Gastrocnemius medialis (tissue), 4 donors: ENCODE measurements around the gene ABCC8.

Experiments
- POLR2A ChIP-seq, 2 donors: fragments of 450-650 bp; IDR thresholded peaks; one replicate each; pipeline ENCODE4 v1.6.1; 2017; ENCODE audit warnings: antibody characterized with exemption in 2 of 2, mild to moderate bottlenecking in 2 of 2, moderate library complexity in 2 of 2
- TF ChIP-seq, protein P1 (sequence below), 5 experiments: fragments of 450-650 bp in 3 of 5; fragments of 200-600 bp in 2 of 5; sonication (generic) in 2 of 5; IDR thresholded peaks in 4 of 5; conservative IDR thresholded peaks in 1 of 5; 1 replicate in 4 of 5; 2 replicates in 1 of 5; pipeline ENCODE4 v1.5.1; 2016 to 2019; ENCODE audit warnings: antibody characterized with exemption in 5 of 5, mild to moderate bottlenecking in 3 of 5, moderate library complexity in 3 of 5

DNA sequence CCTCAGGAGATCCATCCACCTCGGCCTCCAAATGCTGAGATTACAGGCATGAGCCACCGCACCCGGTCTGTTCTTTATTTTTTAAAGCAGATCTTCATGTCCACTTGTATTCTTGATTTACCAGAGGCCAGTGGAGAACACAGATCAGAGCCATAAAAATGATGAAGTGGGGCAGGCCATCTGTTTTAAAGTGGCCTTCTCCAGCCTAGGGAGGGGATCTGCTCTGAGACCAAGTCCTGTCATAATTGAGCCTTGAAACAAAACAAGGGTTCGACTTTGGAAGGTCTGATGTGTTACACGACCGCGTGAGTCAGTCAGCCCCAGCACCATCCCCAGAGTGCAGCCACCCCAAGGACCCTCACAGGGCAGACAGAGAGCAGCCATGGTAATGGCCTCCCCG is 27.5 kb downstream of the ABCC8 start:
- TF ChIP-seq, protein P1, sequence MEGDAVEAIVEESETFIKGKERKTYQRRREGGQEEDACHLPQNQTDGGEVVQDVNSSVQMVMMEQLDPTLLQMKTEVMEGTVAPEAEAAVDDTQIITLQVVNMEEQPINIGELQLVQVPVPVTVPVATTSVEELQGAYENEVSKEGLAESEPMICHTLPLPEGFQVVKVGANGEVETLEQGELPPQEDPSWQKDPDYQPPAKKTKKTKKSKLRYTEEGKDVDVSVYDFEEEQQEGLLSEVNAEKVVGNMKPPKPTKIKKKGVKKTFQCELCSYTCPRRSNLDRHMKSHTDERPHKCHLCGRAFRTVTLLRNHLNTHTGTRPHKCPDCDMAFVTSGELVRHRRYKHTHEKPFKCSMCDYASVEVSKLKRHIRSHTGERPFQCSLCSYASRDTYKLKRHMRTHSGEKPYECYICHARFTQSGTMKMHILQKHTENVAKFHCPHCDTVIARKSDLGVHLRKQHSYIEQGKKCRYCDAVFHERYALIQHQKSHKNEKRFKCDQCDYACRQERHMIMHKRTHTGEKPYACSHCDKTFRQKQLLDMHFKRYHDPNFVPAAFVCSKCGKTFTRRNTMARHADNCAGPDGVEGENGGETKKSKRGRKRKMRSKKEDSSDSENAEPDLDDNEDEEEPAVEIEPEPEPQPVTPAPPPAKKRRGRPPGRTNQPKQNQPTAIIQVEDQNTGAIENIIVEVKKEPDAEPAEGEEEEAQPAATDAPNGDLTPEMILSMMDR (IDR thresholded peaks at IDR 0.05 in 4 of 5, conservative IDR thresholded peaks at IDR 0.05 in 1 of 5), result no peak
- no peak for TF ChIP-seq POLR2A (IDR thresholded peaks at IDR 0.05)
